A549 (cell line): ENCODE measurements around the gene ATAD2B. TPM values are rescaled to one million over a fixed set of nuclear protein-coding genes. Genes with fewer than 3 reads are reported as not detected.

Experiments
- ATAC-seq, 2 experiments: fragments of 200-7000 bp in 1 of 2; fragments of >200 bp in 1 of 2; cut with Nextera tagmentation in 1 of 2; cut with Tn5 transposase in 1 of 2; 3 replicates each; pipeline versions ENCODE4 v1.8.0 to v1.9.1; 2018 to 2020; ENCODE audit warnings: mild to moderate bottlenecking in 1 of 2, moderate library complexity in 1 of 2
- CTCF ChIA-PET: fragments of 300-600 bp; sonication (Branson Sonifier 250); formaldehyde crosslinking; extraction: SDS; loops from one replicate; lab custom pipeline; 2021; ENCODE audit warnings: antibody characterized with exemption, inconsistent platforms; lab: Yijun Ruan, JAX
- POLR2A ChIA-PET: fragments of 350-600 bp; formaldehyde crosslinking; extraction: SDS; loops from one replicate; lab custom pipeline; 2021; ENCODE audit warnings: antibody characterized with exemption, inconsistent platforms; lab: Yijun Ruan, JAX
- DNase-seq, 2 experiments: peaks; one replicate each; pipeline versions ENCODE4 v3.0.0 to v3.0.0-alpha.2; 2011 to 2016; ENCODE audit warnings: low read depth in 1 of 2, low spot score in 1 of 2
- FAIRE-seq: peaks from 2 replicates; lab custom pipeline; 2011; peaks lifted over from hg19 to GRCh38; lab: Jason Lieb, UNC
- H3K27ac ChIP-seq, 2 experiments: fragments of >200 bp; sonication (Bioruptor Twin); formaldehyde crosslinking; 3 replicates each; pipeline ENCODE4 v1.5.1; 2016 to 2017
- H3K4me1 ChIP-seq: fragments of >200 bp; sonication (Bioruptor Twin); formaldehyde crosslinking; 3 replicates; pipeline ENCODE4 v1.6.1; 2016
- H3K4me2 ChIP-seq: fragments of >200 bp; sonication (Bioruptor Twin); formaldehyde crosslinking; 3 replicates; pipeline ENCODE4 v1.6.1; 2016
- H3K4me3 ChIP-seq: fragments of >200 bp; sonication (Bioruptor Twin); formaldehyde crosslinking; 3 replicates; pipeline ENCODE4 v1.5.1; 2016
- H3K9me3 ChIP-seq: fragments of >200 bp; sonication (Bioruptor Twin); formaldehyde crosslinking; 3 replicates; pipeline ENCODE4 v1.6.1; 2016
- BHLHE40 ChIP-seq: IDR thresholded peaks from 2 replicates; pipeline ENCODE4 v1.6.1; 2012; ENCODE audit warnings: low read depth, low read length, inconsistent platforms
- CBX2 ChIP-seq: fragments of 200-600 bp; sonication (generic); IDR thresholded peaks from 2 replicates; pipeline ENCODE4 v1.6.1; 2016; ENCODE audit warnings: low read depth, mild to moderate bottlenecking, borderline replicate concordance
- CHD2 ChIP-seq: fragments of 150-350 bp; IDR thresholded peaks from 2 replicates; pipeline ENCODE4 v1.6.1; 2014; ENCODE audit warnings: low read length; ENCODE audit not compliant: partially characterized antibody
- EHMT2 ChIP-seq: fragments of 200-600 bp; sonication (generic); IDR thresholded peaks from 2 replicates; pipeline ENCODE4 v1.6.1; 2016; ENCODE audit warnings: antibody characterized with exemption, low read depth, mild to moderate bottlenecking, moderate library complexity
- ESRRA ChIP-seq: fragments of 150-350 bp; IDR thresholded peaks from 2 replicates; pipeline ENCODE4 v1.6.1; 2014; ENCODE audit warnings: mild to moderate bottlenecking, low read length, borderline replicate concordance
- FOSB ChIP-seq: fragments of 250-450 bp; sonication (Bioruptor Pico); IDR thresholded peaks from 2 replicates; pipeline ENCODE4 v1.5.0; 2020; ENCODE audit warnings: mild to moderate bottlenecking, moderate library complexity
- FOSL2 ChIP-seq, 2 experiments: fragments of 450-650 bp in 1 of 2; fragments of >200 bp in 1 of 2; sonication (Bioruptor Twin) in 1 of 2; formaldehyde crosslinking; IDR thresholded peaks; 2 replicates each; pipeline versions ENCODE4 v1.5.0 to v1.6.1; 2016 to 2020; ENCODE audit warnings: mild to moderate bottlenecking in 1 of 2, moderate library complexity in 1 of 2
- GATA3 ChIP-seq: IDR thresholded peaks from 2 replicates; pipeline ENCODE4 v1.6.1; 2012; ENCODE audit warnings: borderline replicate concordance
- HEYL ChIP-seq: fragments of 250-450 bp; sonication (Bioruptor Pico); IDR thresholded peaks from 2 replicates; pipeline ENCODE4 v1.8.0; 2021; ENCODE audit warnings: mild to moderate bottlenecking, moderate library complexity
- JUNB ChIP-seq: fragments of >200 bp; sonication (Bioruptor Twin); formaldehyde crosslinking; IDR thresholded peaks from 2 replicates; pipeline ENCODE4 v1.6.1; 2016
- KDM5A ChIP-seq: fragments of 200-600 bp; sonication (generic); IDR thresholded peaks from 2 replicates; pipeline ENCODE4 v1.6.1; 2016; ENCODE audit warnings: antibody characterized with exemption, mild to moderate bottlenecking
- MYC ChIP-seq: IDR thresholded peaks from 2 replicates; pipeline ENCODE4 v1.6.1; 2012; ENCODE audit warnings: mild to moderate bottlenecking, inconsistent platforms, low read length, improper control_type of control experiment, borderline replicate concordance
- NFE2L2 ChIP-seq: fragments of 150-350 bp; conservative IDR thresholded peaks from 2 replicates; pipeline ENCODE4 v1.6.1; 2014; ENCODE audit warnings: low read length
- POLR2A ChIP-seq: IDR thresholded peaks from 2 replicates; pipeline ENCODE4 v1.6.1; 2012; ENCODE audit warnings: mild to moderate bottlenecking, low read length
- RAD21 ChIP-seq, 2 experiments: fragments of >200 bp in 1 of 2; sonication (Bioruptor Twin) in 1 of 2; formaldehyde crosslinking in 1 of 2; IDR thresholded peaks in 1 of 2; conservative IDR thresholded peaks in 1 of 2; 2 replicates in 1 of 2; 3 replicates in 1 of 2; pipeline ENCODE4 v1.6.1; 2012 to 2018; ENCODE audit warnings: inconsistent platforms in 1 of 2
- RARB ChIP-seq: fragments of 250-450 bp; sonication (Bioruptor Pico); IDR thresholded peaks from 2 replicates; pipeline ENCODE4 v1.8.0; 2021; ENCODE audit warnings: mild to moderate bottlenecking, moderate library complexity
- SMC3 ChIP-seq: fragments of >200 bp; sonication (Bioruptor Twin); formaldehyde crosslinking; IDR thresholded peaks from 3 replicates; pipeline ENCODE4 v1.6.1; 2018; ENCODE audit warnings: inconsistent platforms
- TFCP2L1 ChIP-seq: fragments of 250-450 bp; sonication (Bioruptor Pico); IDR thresholded peaks from 2 replicates; pipeline ENCODE4 v1.5.0; 2021; ENCODE audit warnings: mild to moderate bottlenecking
- TP53 ChIP-seq: fragments of 250-450 bp; sonication (Bioruptor Pico); IDR thresholded peaks from 2 replicates; pipeline ENCODE4 v1.5.0; 2021; ENCODE audit warnings: mild to moderate bottlenecking, moderate library complexity
- ZSCAN20 ChIP-seq: fragments of 250-450 bp; sonication (Bioruptor Pico); IDR thresholded peaks from 2 replicates; pipeline ENCODE4 v1.8.0; 2022; ENCODE audit warnings: mild to moderate bottlenecking, moderate library complexity
- WGBS: methylation state at CpG from one replicate; pipeline ENCODE4 v1.1.6; 2017; ENCODE audit errors: missing lambda C conversion rate; 5-methylcytosine and 5-hydroxymethylcytosine counted together
- polyA plus RNA-seq, 4 experiments: library from polyadenylated mRNA; depleted of rRNA in 3 of 4; stranded (reverse); fragments of >200 nt; fragmentation: RNase III in 1 of 4; extraction: RNeasy Plus Mini Kit Qiagen cat#74134 plus additional on column Dnase treatment in 1 of 4; gene quantifications; 2 replicates in 3 of 4; 3 replicates in 1 of 4; pipeline ENCODE4 v1.2.3, GENCODE V29; 2011 to 2017
- TF ChIP-seq, protein P1 (sequence below): fragments of >200 bp; sonication (Bioruptor Twin); formaldehyde crosslinking; IDR thresholded peaks from 3 replicates; pipeline ENCODE4 v1.6.1; 2016
- TF ChIP-seq, protein P2 (sequence below): IDR thresholded peaks from 2 replicates; pipeline ENCODE4 v1.6.1; 2012; ENCODE audit warnings: low read depth, borderline replicate concordance
- TF ChIP-seq, protein P3 (sequence below): IDR thresholded peaks from 2 replicates; pipeline ENCODE4 v1.6.1; 2012

Gene ATAD2B
- polyA plus RNA-seq, 2 of the 4 experiments (the other 2 are of a cell fraction) = 5.4 to 13.1 TPM

- Histone ChIP-seq H3K27ac (no peak overlapping the region), H3K4me3 (no peak overlapping the region), H3K9me3 (no peaks in the 10 kb centered on the region), H3K4me2 (no peak overlapping the region), H3K4me1 (no peaks in the 10 kb centered on the region)
- CTCF ChIA-PET = no interaction called here
- POLR2A ChIA-PET = no interaction called here
- FAIRE-seq (no peak), ATAC-seq (no peak), DNase-seq (no peak)
- no peak for TF ChIP-seq ZSCAN20 (CRISPR knock-in tag)
- no peak for TF ChIP-seq NFE2L2
- no peak for TF ChIP-seq MYC
- TF ChIP-seq BHLHE40 = no peak
- TF ChIP-seq GATA3 = no peak
- no peak for TF ChIP-seq CHD2
- TF ChIP-seq CBX2 = no peak
- no peak for TF ChIP-seq RAD21 (conservative IDR thresholded peaks at IDR 0.05 in 1 of 2, IDR thresholded peaks at IDR 0.05 in 1 of 2)
- no peak for TF ChIP-seq HEYL (CRISPR knock-in tag)
- no peak for TF ChIP-seq JUNB
- no peak for TF ChIP-seq ESRRA
- no peak for TF ChIP-seq KDM5A
- TF ChIP-seq, protein P1, sequence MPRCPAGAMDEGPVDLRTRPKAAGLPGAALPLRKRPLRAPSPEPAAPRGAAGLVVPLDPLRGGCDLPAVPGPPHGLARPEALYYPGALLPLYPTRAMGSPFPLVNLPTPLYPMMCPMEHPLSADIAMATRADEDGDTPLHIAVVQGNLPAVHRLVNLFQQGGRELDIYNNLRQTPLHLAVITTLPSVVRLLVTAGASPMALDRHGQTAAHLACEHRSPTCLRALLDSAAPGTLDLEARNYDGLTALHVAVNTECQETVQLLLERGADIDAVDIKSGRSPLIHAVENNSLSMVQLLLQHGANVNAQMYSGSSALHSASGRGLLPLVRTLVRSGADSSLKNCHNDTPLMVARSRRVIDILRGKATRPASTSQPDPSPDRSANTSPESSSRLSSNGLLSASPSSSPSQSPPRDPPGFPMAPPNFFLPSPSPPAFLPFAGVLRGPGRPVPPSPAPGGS = no peak
- TF ChIP-seq, protein P2, sequence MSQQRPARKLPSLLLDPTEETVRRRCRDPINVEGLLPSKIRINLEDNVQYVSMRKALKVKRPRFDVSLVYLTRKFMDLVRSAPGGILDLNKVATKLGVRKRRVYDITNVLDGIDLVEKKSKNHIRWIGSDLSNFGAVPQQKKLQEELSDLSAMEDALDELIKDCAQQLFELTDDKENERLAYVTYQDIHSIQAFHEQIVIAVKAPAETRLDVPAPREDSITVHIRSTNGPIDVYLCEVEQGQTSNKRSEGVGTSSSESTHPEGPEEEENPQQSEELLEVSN = no peak
- TF ChIP-seq TFCP2L1 (CRISPR knock-in tag) = no peak
- 83% methylated on average over 2 of the region's 2 CpGs for WGBS
Measured at GRCh38 chr2:23777826-23778225, 149.1 kb downstream of the ATAD2B start.

GRCh38 chr2:23776021-23776420 is 150.9 kb downstream of the ATAD2B start:
- 96% methylated on average over 6 of the region's 6 CpGs for WGBS
- POLR2A ChIA-PET = no interaction called here
- no peak overlapping the region for H3K4me2 ChIP-seq
- no peak overlapping the region for H3K27ac ChIP-seq
- no peaks in the 10 kb centered on the region for H3K9me3 ChIP-seq
- no peak for ATAC-seq
- CTCF ChIA-PET = interaction anchor here (1.4 kb wide), 1 partner anchor 12 kb away, joined by 4 read pairs; no protein-coding TSS in a partner anchor
- no peak for TF ChIP-seq FOSB (CRISPR knock-in tag)
- TF ChIP-seq BHLHE40 = no peak
- no peak for TF ChIP-seq KDM5A
- TF ChIP-seq ESRRA = no peak
- no peak for TF ChIP-seq ZSCAN20 (CRISPR knock-in tag)
- no peak for TF ChIP-seq EHMT2
- TF ChIP-seq FOSL2 (IDR thresholded peaks at IDR 0.05) = no peak
- TF ChIP-seq FOSL2 (CRISPR knock-in tag; IDR thresholded peaks at IDR 0.05) = 0 out of 2 replicates have a peak, but pooled peaks have one; percentile 29
- no peak for TF ChIP-seq POLR2A
- TF ChIP-seq, protein P2 = no peak
- TF ChIP-seq, all 56 proteins: peak for 1
- no peaks in the 10 kb centered on the region for H3K4me1 ChIP-seq
- DNase-seq (no peak), FAIRE-seq (no peak)
- H3K4me3 ChIP-seq = no peak overlapping the region

DNA sequence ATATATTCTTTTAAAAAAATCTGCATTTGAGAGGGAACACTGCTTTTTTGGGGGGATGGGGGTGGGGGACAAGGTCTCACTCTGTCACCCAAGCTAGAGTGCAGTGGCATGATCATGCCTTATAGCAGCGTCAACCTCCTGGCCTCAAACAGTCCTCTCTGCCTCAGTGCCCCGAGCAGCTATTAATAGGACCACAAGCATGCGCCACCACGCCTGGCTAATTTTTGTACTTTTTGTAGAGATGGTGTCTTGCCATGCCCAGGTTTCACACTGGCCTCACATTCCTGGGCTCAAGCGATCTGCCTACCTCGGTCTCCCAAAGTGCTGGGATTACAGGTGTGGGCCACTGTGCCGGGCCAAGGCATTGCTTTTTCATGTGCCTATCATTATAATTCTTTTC is 154.2 kb downstream of the ATAD2B start:
- ChIA-PET CTCF (interaction anchor here (1.0 kb wide), 1 partner anchor 12 kb away, joined by 3 read pairs; no protein-coding TSS in a partner anchor), POLR2A (interaction anchor here (0.5 kb wide), 1 partner anchor 9 kb away, joined by 4 read pairs; no protein-coding TSS in a partner anchor)

More for the DNA sequence above, 154.2 kb downstream of the ATAD2B start:
- WGBS = 93% methylated on average over 7 of the region's 7 CpGs
- no peak overlapping the region for H3K4me2 ChIP-seq
- ATAC-seq (no peak), FAIRE-seq (no peak), DNase-seq (no peak)
- H3K9me3 ChIP-seq = no peaks in the 10 kb centered on the region
- H3K4me1 ChIP-seq = no peaks in the 10 kb centered on the region
- H3K27ac ChIP-seq = no peak overlapping the region
- TF ChIP-seq, protein P1 = no peak
- TF ChIP-seq SMC3 (no peak), RARB (CRISPR knock-in tag) (no peak), TP53 (CRISPR knock-in tag) (no peak), ZSCAN20 (CRISPR knock-in tag) (no peak), CHD2 (no peak), ESRRA (no peak)
- TF ChIP-seq, protein P3, sequence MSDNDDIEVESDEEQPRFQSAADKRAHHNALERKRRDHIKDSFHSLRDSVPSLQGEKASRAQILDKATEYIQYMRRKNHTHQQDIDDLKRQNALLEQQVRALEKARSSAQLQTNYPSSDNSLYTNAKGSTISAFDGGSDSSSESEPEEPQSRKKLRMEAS = no peak
- no peak overlapping the region for H3K4me3 ChIP-seq
